Psoas muscle (tissue), 8 donors: ENCODE measurements around the gene HAL. TPM values are rescaled to one million over a fixed set of nuclear protein-coding genes. Genes with fewer than 3 reads are reported as not detected.

Source experiments
- ATAC-seq, 4 donors: fragments of 200-7000 bp; cut with Tn5 transposase; one replicate each; pipeline ENCODE4 v1.9.1; 2020; ENCODE audit warnings: moderate library complexity in 3 of 4, mild to moderate bottlenecking in 2 of 4
- DNase-seq, 2 donors: peaks; one replicate each; pipeline ENCODE4 v3.0.0-alpha.2; 2020
- H3K27ac ChIP-seq: fragments of 200-600 bp; one replicate; pipeline ENCODE4 v1.8.0; 2022
- H3K27me3 ChIP-seq, 3 donors: fragments of 200-600 bp in 1 of 3; one replicate each; pipeline versions ENCODE4 v1.6.1 to v1.8.0; 2013 to 2022; ENCODE audit warnings: low read length in 2 of 3, mild to moderate bottlenecking in 2 of 3, moderate library complexity in 1 of 3; ENCODE audit not compliant: insufficient read depth in 3 of 3
- H3K36me3 ChIP-seq, 2 donors: fragments of 200-600 bp in 1 of 2; one replicate each; pipeline versions ENCODE4 v1.6.1 to v1.8.0; 2013 to 2022; ENCODE audit warnings: low read depth in 1 of 2, mild to moderate bottlenecking in 1 of 2, moderate library complexity in 1 of 2; ENCODE audit not compliant: insufficient read depth in 1 of 2
- H3K4me1 ChIP-seq: fragments of 200-600 bp; one replicate; pipeline ENCODE4 v1.8.0; 2022
- H3K4me3 ChIP-seq: fragments of 200-600 bp; one replicate; pipeline ENCODE4 v1.8.0; 2022; ENCODE audit warnings: mild to moderate bottlenecking
- H3K9me3 ChIP-seq: fragments of 200-600 bp; one replicate; pipeline ENCODE4 v1.8.0; 2022
- CTCF ChIP-seq: fragments of 200-600 bp; IDR thresholded peaks from one replicate; pipeline ENCODE4 v1.8.0; 2022; ENCODE audit warnings: antibody characterized with exemption
- WGBS, 3 donors: extraction: QIAGEN DNeasy Blood & Tissue Kit; methylation state at CpG; one replicate each; pipeline versions ENCODE4 v1.1.6 to v1.1.7; 2013; 5-methylcytosine and 5-hydroxymethylcytosine counted together
- intact Hi-C, 2 donors: fragments of 100-400 bp; cut with DNase I; formaldehyde crosslinking; loops; one replicate each; pipeline versions ENCODE4 v1.11.0 to v1.14.2; 2022
- polyA plus RNA-seq, 3 donors: library from polyadenylated mRNA; stranded (reverse); fragments of 200-250 nt; gene quantifications; one replicate each; pipeline ENCODE4 v1.2.3, GENCODE V29; 2013
- total RNA-seq, 4 donors: library from RNA; stranded (reverse); fragmentation: NEBNext Ultra II Directional in 2 of 4; extraction: Animal tissue kit (Norgen Biotek cat#: 25700) in 2 of 4; gene quantifications; one replicate each; pipeline versions ENCODE4 v1.2.1 to v1.2.4, GENCODE V29; 2021 to 2023
- donor health status: healthy with polysubstance abuse.
- donor health status: DM: no; HTN: no; CAD: no; lungs with moderate emphysema.
- donor health status: Bipolar disorder and iron deficiency.
- donor health status: healthy.
- donor health status: DM: yes; HTN: yes; CAD: no.
- donor health status: DM: no; HTN: no; CAD: no.
- donor health status: DM: no; HTN: no; CAD: no.
- donor health status: DM: yes; HTN: yes; CAD: no.

Gene HAL
- total and polyA plus RNA-seq, 7 donors, result 0.04 to 0.34 (median 0.10) TPM; not detected in 2

GRCh38 chr12:96028538-96028937 is 32.4 kb upstream of the HAL start:
- TF ChIP-seq CTCF, result no peak
- intact Hi-C loops, result no loop called here
- H3K36me3 ChIP-seq, result peaks cover 0 to 49% of the 10 kb centered on the region in 2 donors
- H3K4me3 ChIP-seq, result no peak overlapping the region
- peaks cover 4% of the 10 kb centered on the region for H3K4me1 ChIP-seq
- H3K9me3 ChIP-seq, result no peaks in the 10 kb centered on the region
- no peak overlapping the region for H3K27ac ChIP-seq
- H3K27me3 ChIP-seq, result no peaks in the 10 kb centered on the region
- ATAC-seq, result no peak
- WGBS, 3 donors, result 80 to 94% (median 89%) methylated on average over 1 of the region's 1 CpG
- no peak for DNase-seq

GRCh38 chr12:96026331-96026730 is 30.2 kb upstream of the HAL start:
- no peaks in the 10 kb centered on the region for H3K9me3 ChIP-seq
- no peak for TF ChIP-seq CTCF
- H3K27me3 ChIP-seq, result no peaks in the 10 kb centered on the region
- no peak overlapping the region for H3K27ac ChIP-seq
- DNase-seq (no peak), ATAC-seq (no peak)
- 96 to 100% (median 96%) methylated on average over 1 of the region's 1 CpG for WGBS, 3 donors
- H3K4me3 ChIP-seq, result no peak overlapping the region
- H3K36me3 ChIP-seq, result peaks cover 2 to 71% of the 10 kb centered on the region in 2 donors
- intact Hi-C loops, result no loop called here
- no peaks in the 10 kb centered on the region for H3K4me1 ChIP-seq

- Histone ChIP-seq H3K9me3 (no peaks in the 10 kb centered on the region), H3K4me1 (no peaks in the 10 kb centered on the region), H3K4me3 (no peak overlapping the region), H3K27ac (no peak overlapping the region), H3K27me3 (no peaks in the 10 kb centered on the region), H3K36me3 (peaks cover 2 to 79% of the 10 kb centered on the region in 2 donors)
- no peak for TF ChIP-seq CTCF
- intact Hi-C loops, result no loop called here
- DNase-seq (no peak), ATAC-seq (no peak)
- 96 to 97% (median 97%) methylated on average over 4 of the region's 4 CpGs for WGBS, 3 donors
These were observed 29.4 kb upstream of the HAL start for GRCh38 chr12:96025518-96025917.

- H3K4me1 ChIP-seq, result peaks cover 4% of the 10 kb centered on the region
- H3K9me3 ChIP-seq, result no peaks in the 10 kb centered on the region
- no peak overlapping the region for H3K27ac ChIP-seq
- H3K27me3 ChIP-seq, result no peaks in the 10 kb centered on the region
- 87 to 92% (median 90%) methylated on average over 3 of the region's 3 CpGs for WGBS, 3 donors
- intact Hi-C loops, result no loop called here
- H3K36me3 ChIP-seq, result peaks cover 2 to 83% of the 10 kb centered on the region in 2 donors
- no peak for TF ChIP-seq CTCF
- ATAC-seq (no peak), DNase-seq (no peak)
- H3K4me3 ChIP-seq, result no peak overlapping the region
These were observed 24.3 kb upstream of the HAL start for GRCh38 chr12:96020314-96021003.

- DNase-seq (peak in 1 of 2 donors; percentile 23), ATAC-seq (peak; percentile 69 to 88 (median 86))
- H3K27me3 ChIP-seq, result no peaks in the 10 kb centered on the region
- H3K4me3 ChIP-seq, result no peak overlapping the region
- H3K36me3 ChIP-seq, result peaks cover 0 to 86% of the 10 kb centered on the region in 2 donors
- peak overlapping the region; percentile 61 for H3K27ac ChIP-seq
- WGBS, 3 donors, result 70 to 76% (median 75%) methylated on average over 5 of the region's 5 CpGs
- intact Hi-C loops, result no loop called here
- H3K4me1 ChIP-seq, result peaks cover 12% of the 10 kb centered on the region
- peak; percentile 37 for TF ChIP-seq CTCF
- no peaks in the 10 kb centered on the region for H3K9me3 ChIP-seq
These were observed 19.5 kb upstream of the HAL start for GRCh38 chr12:96015672-96016071.
